Vagina (tissue), 2 donors: ENCODE results near the gene ZNF30.

Source experiments
- CTCF ChIP-seq, 3 experiments: fragments of 450-650 bp in 2 of 3; fragments of 200-600 bp in 1 of 3; sonication (generic) in 1 of 3; IDR thresholded peaks; one replicate each; pipeline ENCODE4 v1.5.1; 2017 to 2019; ENCODE audit warnings: antibody characterized with exemption in 3 of 3, mild to moderate bottlenecking in 2 of 3, moderate library complexity in 2 of 3
- POLR2AphosphoS5 ChIP-seq, 2 donors: sonication (generic); formaldehyde crosslinking; IDR thresholded peaks; one replicate each; pipeline ENCODE4 v1.9.0; 2017; ENCODE audit warnings: antibody characterized with exemption in 2 of 2, mild to moderate bottlenecking in 2 of 2, low read depth in 1 of 2; ENCODE audit not compliant: insufficient read depth in 1 of 2

GRCh38 chr19:34969721-34970120 lies 43.0 kb downstream of the ZNF30 start:
- TF ChIP-seq CTCF (IDR thresholded peaks at IDR 0.05): no peak
- no peak for TF ChIP-seq POLR2AphosphoS5 (IDR thresholded peaks at IDR 0.05; ENCODE audit: insufficient read depth in 1 of 2, low read depth in 1 of 2)
